Activated CD8-positive, alpha-beta memory T cell treated with anti-CD3 and anti-CD28 coated beads for 48 hours (primary cell): ENCODE data around the gene LSP1.
"Not testable (repeated sequence)": the region's sequence is repeated elsewhere in the genome, so short reads cannot be mapped to it uniquely, and the experiment has no call there.

Experiments
- DNase-seq, 3 experiments: peaks; one replicate each; pipeline ENCODE4 v3.0.0-alpha.2; 2020; ENCODE audit warnings: low read depth in 2 of 3, low spot score in 2 of 3

The LSP1 gene

GRCh38 chr11:1937616-1938342, 84.9 kb downstream of the LSP1 start:
- DNase-seq: no peak

- no peak for DNase-seq
Observed at GRCh38 chr11:1938343-1939005, 85.6 kb downstream of the LSP1 start.

GRCh38 chr11:1939006-1939625, 86.2 kb downstream of the LSP1 start:
- no peak for DNase-seq

DNA sequence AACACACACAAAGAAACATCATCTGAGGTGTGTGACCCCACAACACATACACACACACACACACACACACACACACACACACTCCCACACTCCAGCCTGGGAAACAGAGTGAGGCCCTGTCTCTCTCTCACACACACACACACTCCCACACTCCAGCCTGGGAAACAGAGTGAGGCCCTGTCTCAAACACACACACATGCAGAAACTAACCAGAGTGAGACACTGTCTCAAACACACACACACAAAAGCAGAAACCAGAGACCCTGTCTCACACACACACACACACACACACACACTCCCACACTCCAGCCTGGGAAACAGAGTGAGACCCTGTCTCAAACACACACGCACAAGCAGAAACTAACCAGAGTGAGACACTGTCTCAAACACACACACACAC, 86.9 kb downstream of the LSP1 start:
- DNase-seq: not testable (repeated sequence)
